GM23338 (cell line): Measurements from ENCODE around the gene RSPH6A. TPM values are rescaled to one million over a fixed set of nuclear protein-coding genes. Genes with fewer than 3 reads are reported as not detected.

ENCODE experiments used
- ATAC-seq: fragments of 200-7000 bp; cut with Tn5 transposase; 3 replicates; pipeline ENCODE4 v1.9.1; 2020
- DNase-seq: peaks from one replicate; pipeline ENCODE4 v3.0.0-alpha.2; 2015; ENCODE audit warnings: low spot score
- H2AFZ ChIP-seq: fragments of 200-600 bp; sonication (generic); 2 replicates; pipeline ENCODE4 v1.8.0; 2016; ENCODE audit warnings: antibody characterized with exemption, mild to moderate bottlenecking, moderate library complexity
- H3F3A ChIP-seq: fragments of 200-600 bp; sonication (generic); replicated peaks from 2 replicates; pipeline ENCODE4 v1.8.0; 2017; ENCODE audit warnings: antibody characterized with exemption, mixed run types, low read depth
- H3K27ac ChIP-seq: fragments of 200-600 bp; sonication (generic); 2 replicates; pipeline ENCODE4 v1.6.1; 2016; ENCODE audit warnings: low read depth
- H3K27me3 ChIP-seq: fragments of 200-600 bp; sonication (generic); 2 replicates; pipeline ENCODE4 v1.8.0; 2016; ENCODE audit warnings: mild to moderate bottlenecking, mixed run types, moderate library complexity; ENCODE audit not compliant: insufficient read depth
- H3K36me3 ChIP-seq: fragments of 200-600 bp; sonication (generic); 2 replicates; pipeline ENCODE4 v1.8.0; 2016; ENCODE audit warnings: mild to moderate bottlenecking; ENCODE audit not compliant: insufficient read depth
- H3K4me1 ChIP-seq: fragments of 200-600 bp; sonication (generic); 2 replicates; pipeline ENCODE4 v1.8.0; 2016; ENCODE audit warnings: mild to moderate bottlenecking, moderate library complexity; ENCODE audit not compliant: insufficient read depth
- H3K4me2 ChIP-seq: fragments of 200-600 bp; sonication (generic); 2 replicates; pipeline ENCODE4 v1.7.1; 2017; ENCODE audit warnings: mixed run types
- H3K4me3 ChIP-seq: fragments of 200-600 bp; sonication (generic); 2 replicates; pipeline ENCODE4 v1.6.1; 2016; ENCODE audit warnings: mixed run types
- H3K79me2 ChIP-seq: fragments of 200-600 bp; sonication (generic); replicated peaks from 2 replicates; pipeline ENCODE4 v1.8.0; 2017; ENCODE audit warnings: mild to moderate bottlenecking; ENCODE audit not compliant: insufficient read depth
- H3K9me2 ChIP-seq: fragments of 200-600 bp; sonication (generic); 2 replicates; pipeline ENCODE4 v1.8.0; 2017; ENCODE audit not compliant: insufficient read depth
- H4K20me1 ChIP-seq: fragments of 200-600 bp; sonication (generic); replicated peaks from 2 replicates; pipeline ENCODE4 v1.8.0; 2017; ENCODE audit warnings: mild to moderate bottlenecking; ENCODE audit not compliant: insufficient read depth
- H3K27ac Mint-ChIP-seq: 2 replicates; pipeline ENCODE4 v1.8.0; 2020; ENCODE audit warnings: inconsistent platforms, mild to moderate bottlenecking, moderate library complexity, mixed read lengths
- H3K27me3 Mint-ChIP-seq: 3 replicates; pipeline ENCODE4 v1.8.0; 2022; ENCODE audit warnings: low read depth, mild to moderate bottlenecking, moderate library complexity, mixed read lengths, inconsistent platforms; ENCODE audit not compliant: insufficient read depth, poor library complexity
- H3K36me3 Mint-ChIP-seq: 3 replicates; pipeline ENCODE4 v1.8.0; 2021; ENCODE audit warnings: low read depth, mild to moderate bottlenecking, inconsistent platforms, moderate library complexity, mixed read lengths
- H3K4me1 Mint-ChIP-seq: 3 replicates; pipeline ENCODE4 v1.8.0; 2020; ENCODE audit warnings: mild to moderate bottlenecking, inconsistent platforms, mixed read lengths
- H3K4me3 Mint-ChIP-seq: 3 replicates; pipeline ENCODE4 v1.8.0; 2021; ENCODE audit warnings: moderate library complexity, mild to moderate bottlenecking, inconsistent platforms, mixed read lengths
- H3K9me3 Mint-ChIP-seq: 3 replicates; pipeline ENCODE4 v1.8.0; 2020; ENCODE audit warnings: moderate library complexity, mild to moderate bottlenecking, inconsistent platforms, mixed read lengths
- CREB1 ChIP-seq: fragments of 250-450 bp; sonication (Bioruptor Pico); IDR thresholded peaks from 2 replicates; pipeline ENCODE4 v1.5.0; 2020; ENCODE audit warnings: low read depth, mild to moderate bottlenecking, moderate library complexity
- CTCF ChIP-seq, 2 experiments: fragments of 200-600 bp in 1 of 2; sonication (generic) in 1 of 2; conservative IDR thresholded peaks; 2 replicates each; pipeline versions ENCODE4 v1.5.1 to v1.6.1; 2016 to 2017; ENCODE audit warnings: antibody characterized with exemption in 2 of 2, low read depth in 2 of 2, mild to moderate bottlenecking in 2 of 2, moderate library complexity in 1 of 2
- ETS1 ChIP-seq: IDR thresholded peaks from 2 replicates; pipeline ENCODE4 v1.6.1; 2016; ENCODE audit warnings: antibody characterized with exemption
- EZH2 ChIP-seq: fragments of 200-600 bp; sonication (generic); IDR thresholded peaks from one replicate; pipeline ENCODE4 v1.8.0; 2017; ENCODE audit warnings: antibody characterized with exemption, mild to moderate bottlenecking, low read depth; ENCODE audit not compliant: unreplicated experiment
- EZH2phosphoT487 ChIP-seq: fragments of 200-600 bp; sonication (generic); IDR thresholded peaks from one replicate; pipeline ENCODE4 v1.8.1; 2018; ENCODE audit warnings: antibody characterized with exemption; ENCODE audit not compliant: unreplicated experiment
- JUNB ChIP-seq: IDR thresholded peaks from one replicate; pipeline ENCODE4 v1.6.1; 2016; ENCODE audit warnings: antibody characterized with exemption; ENCODE audit not compliant: unreplicated experiment
- POLR2AphosphoS5 ChIP-seq: IDR thresholded peaks from 2 replicates; pipeline ENCODE4 v1.6.1; 2016; ENCODE audit warnings: antibody characterized with exemption, low read depth
- REST ChIP-seq: IDR thresholded peaks from one replicate; pipeline ENCODE4 v1.6.1; 2018; ENCODE audit warnings: antibody characterized with exemption; ENCODE audit not compliant: unreplicated experiment
- STAT1 ChIP-seq: IDR thresholded peaks from one replicate; pipeline ENCODE4 v1.6.1; 2016; ENCODE audit warnings: antibody characterized with exemption; ENCODE audit not compliant: unreplicated experiment
- ZNF114 ChIP-seq: fragments of 250-450 bp; sonication (Bioruptor Pico); IDR thresholded peaks from 2 replicates; pipeline ENCODE4 v1.5.0; 2020; ENCODE audit warnings: mild to moderate bottlenecking, moderate library complexity
- ZNF331 ChIP-seq: fragments of 250-450 bp; sonication (Bioruptor Pico); IDR thresholded peaks from 2 replicates; pipeline ENCODE4 v1.5.0; 2020; ENCODE audit warnings: low read depth, mild to moderate bottlenecking, moderate library complexity
- ZNF462 ChIP-seq: fragments of 250-450 bp; sonication (Bioruptor Pico); IDR thresholded peaks from 2 replicates; pipeline ENCODE4 v1.5.0; 2020; ENCODE audit warnings: mild to moderate bottlenecking, moderate library complexity
- polyA plus RNA-seq: library from polyadenylated mRNA; unstranded; fragments of >200 nt; fragmentation: Nextera tagmentation; extraction: Ambion mirVana; gene quantifications from 2 replicates; pipeline ENCODE4 v1.2.1, GENCODE V29; 2016
- total RNA-seq: library from RNA; depleted of rRNA; stranded (reverse); fragments of >200 nt; shearing (Covaris generic); gene quantifications from 2 replicates; pipeline ENCODE4 v1.2.3, GENCODE V29; 2014

The RSPH6A gene
- total and polyA plus RNA-seq, 2 experiments from 2014 or later: 0.11 to 0.21 TPM

- Mint-ChIP-seq H3K27me3 (peaks cover 38% of the 10 kb centered on the region), H3K4me1 (peaks cover 35% of the 10 kb centered on the region), H3K4me3 (no peak overlapping the region; the same call in 2 of the 3 replicates), H3K36me3 (peaks cover 28% of the 10 kb centered on the region), H3K9me3 (no peaks in the 10 kb centered on the region), H3K27ac (no peak overlapping the region)
- Histone ChIP-seq H3K79me2 (no peaks in the 10 kb centered on the region), H3K4me3 (peak overlapping the region; percentile 70; the same call in 1 of the 2 replicates), H3K27ac (no peak overlapping the region), H2AFZ (no peak overlapping the region), H3K27me3 (peaks cover 8% of the 10 kb centered on the region), H3K9me2 (no peaks in the 10 kb centered on the region), H4K20me1 (peaks cover 7% of the 10 kb centered on the region), H3F3A (peaks cover 12% of the 10 kb centered on the region; the same call in 1 of the 2 replicates), H3K4me2 (peak overlapping the region; percentile 88), H3K4me1 (peaks cover 33% of the 10 kb centered on the region), H3K36me3 (no peaks in the 10 kb centered on the region)
- TF ChIP-seq CTCF (conservative IDR thresholded peaks at IDR 0.05; ENCODE audit: low read depth in 2 of 2) (no peak), STAT1 (no peak), EZH2 (no peak), POLR2AphosphoS5 (no peak), JUNB (no peak), REST (no peak), EZH2phosphoT487 (no peak), ZNF114 (no peak), ETS1 (no peak), ZNF331 (CRISPR knock-in tag) (no peak), CREB1 (CRISPR knock-in tag) (no peak), ZNF462 (CRISPR knock-in tag) (no peak)
- ATAC-seq: no peak
- no peak for DNase-seq
These were observed 34.5 kb downstream of the RSPH6A start for GRCh38 chr19:45780448-45781213.
